Mesendoderm (in vitro differentiated cells): ENCODE results near the gene GRB2.
A peak's percentile ranks its signal among the peaks of the same experiment; 100 is the strongest.
"Not testable (repeated sequence)": the region's sequence is repeated elsewhere in the genome, so short reads cannot be mapped to it uniquely, and the experiment has no call there.

Experiments
- DNase-seq: peaks from one replicate; pipeline ENCODE4 v3.0.0; 2013
- H2AK5ac ChIP-seq: 2 replicates; pipeline ENCODE4 v1.6.1; 2013; ENCODE audit warnings: low read length, inconsistent platforms
- H2BK120ac ChIP-seq: 2 replicates; pipeline ENCODE4 v1.6.1; 2013; ENCODE audit warnings: low read depth, mild to moderate bottlenecking, low read length, moderate library complexity, mixed read lengths
- H2BK15ac ChIP-seq: replicated peaks from 2 replicates; pipeline ENCODE4 v1.6.1; 2013; ENCODE audit warnings: low read depth, mild to moderate bottlenecking, moderate library complexity
- H2BK5ac ChIP-seq: 2 replicates; pipeline ENCODE4 v1.6.1; 2013; ENCODE audit warnings: low read length, inconsistent platforms
- H3K18ac ChIP-seq: 2 replicates; pipeline ENCODE4 v1.6.1; 2013; ENCODE audit warnings: mild to moderate bottlenecking, low read length, mixed read lengths
- H3K23ac ChIP-seq: one replicate; pipeline ENCODE4 v1.6.1; 2013; ENCODE audit warnings: low read length
- H3K27ac ChIP-seq: 2 replicates; pipeline ENCODE4 v1.5.1; 2013; ENCODE audit warnings: low read depth, mild to moderate bottlenecking, inconsistent platforms, low read length, moderate library complexity
- H3K27me3 ChIP-seq: 2 replicates; pipeline ENCODE4 v1.6.1; 2013; ENCODE audit warnings: low read length, control low read depth, mild to moderate bottlenecking, inconsistent platforms; ENCODE audit not compliant: insufficient read depth, poor library complexity
- H3K36me3 ChIP-seq: 2 replicates; pipeline ENCODE4 v1.6.1; 2013; ENCODE audit warnings: low read length, inconsistent platforms; ENCODE audit not compliant: control insufficient read depth, insufficient read depth
- H3K4ac ChIP-seq: one replicate; pipeline ENCODE4 v1.6.1; 2013; ENCODE audit warnings: low read depth, mild to moderate bottlenecking, low read length, moderate library complexity
- H3K4me1 ChIP-seq: 2 replicates; pipeline ENCODE4 v1.6.1; 2013; ENCODE audit warnings: low read depth, low read length, inconsistent platforms; ENCODE audit not compliant: control insufficient read depth
- H3K4me2 ChIP-seq: 2 replicates; pipeline ENCODE4 v1.6.1; 2013; ENCODE audit warnings: low read length
- H3K4me3 ChIP-seq: 2 replicates; pipeline ENCODE4 v1.5.1; 2013; ENCODE audit warnings: mild to moderate bottlenecking, low read length
- H3K56ac ChIP-seq: one replicate; pipeline ENCODE4 v1.6.1; 2013; ENCODE audit warnings: low read length
- H3K79me1 ChIP-seq: 2 replicates; pipeline ENCODE4 v1.6.1; 2013; ENCODE audit warnings: low read length, inconsistent platforms
- H3K79me2 ChIP-seq: 2 replicates; pipeline ENCODE4 v1.6.1; 2013; ENCODE audit warnings: mild to moderate bottlenecking, low read length; ENCODE audit not compliant: control insufficient read depth, insufficient read depth
- H3K9ac ChIP-seq: 2 replicates; pipeline ENCODE4 v1.6.1; 2013; ENCODE audit warnings: low read length, inconsistent platforms
- H4K5ac ChIP-seq: one replicate; pipeline ENCODE4 v1.6.1; 2013; ENCODE audit warnings: low read length
- H4K8ac ChIP-seq: one replicate; pipeline ENCODE4 v1.6.1; 2013; ENCODE audit warnings: low read depth, mild to moderate bottlenecking, control low read depth, low read length, moderate library complexity
- WGBS: extraction: QIAGEN DNeasy Blood & Tissue Kit; methylation state at CpG from one replicate; pipeline ENCODE4 v1.1.7; 2013; ENCODE audit warnings: low lambda C conversion rate, missing lambda C conversion rate; ENCODE audit not compliant: insufficient coverage; ENCODE audit errors: extremely low coverage; 5-methylcytosine and 5-hydroxymethylcytosine counted together

GRB2 gene

GRCh38 chr17:75437404-75437803, 31.9 kb upstream of the GRB2 start:
- not testable (repeated sequence) for H3K4me2 ChIP-seq, H3K56ac ChIP-seq, H3K4ac ChIP-seq, H2AK5ac ChIP-seq, H3K18ac ChIP-seq, H3K27me3 ChIP-seq, H3K4me1 ChIP-seq, DNase-seq, H3K79me2 ChIP-seq, H3K23ac ChIP-seq, H4K8ac ChIP-seq, H3K4me3 ChIP-seq, H3K79me1 ChIP-seq, H3K36me3 ChIP-seq, H3K27ac ChIP-seq, H2BK120ac ChIP-seq, H3K9ac ChIP-seq, H4K5ac ChIP-seq, H2BK15ac ChIP-seq, H2BK5ac ChIP-seq
- WGBS = no CpG with 5 or more reads among the region's 8 CpGs

DNA sequence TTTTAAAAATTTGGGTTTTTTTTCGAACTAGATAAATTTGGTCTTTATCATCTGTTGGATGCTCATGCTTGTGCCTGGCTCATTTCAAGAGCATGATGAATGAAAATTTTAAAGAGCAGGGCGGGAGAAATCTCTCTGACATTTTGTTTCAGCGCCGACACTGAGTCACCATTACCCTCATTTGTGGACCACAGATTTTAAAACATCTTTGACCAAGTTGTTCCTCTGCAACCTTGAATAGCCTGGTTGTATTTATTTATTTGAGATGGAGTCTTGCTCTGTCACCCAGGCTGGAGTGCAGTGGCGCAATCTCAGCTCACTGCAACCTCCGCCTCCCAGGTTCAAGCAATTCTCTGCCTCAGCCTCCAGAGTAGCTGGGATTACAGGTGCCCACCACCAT, 29.0 kb upstream of the GRB2 start:
- H3K18ac ChIP-seq = not testable (repeated sequence)

DNA sequence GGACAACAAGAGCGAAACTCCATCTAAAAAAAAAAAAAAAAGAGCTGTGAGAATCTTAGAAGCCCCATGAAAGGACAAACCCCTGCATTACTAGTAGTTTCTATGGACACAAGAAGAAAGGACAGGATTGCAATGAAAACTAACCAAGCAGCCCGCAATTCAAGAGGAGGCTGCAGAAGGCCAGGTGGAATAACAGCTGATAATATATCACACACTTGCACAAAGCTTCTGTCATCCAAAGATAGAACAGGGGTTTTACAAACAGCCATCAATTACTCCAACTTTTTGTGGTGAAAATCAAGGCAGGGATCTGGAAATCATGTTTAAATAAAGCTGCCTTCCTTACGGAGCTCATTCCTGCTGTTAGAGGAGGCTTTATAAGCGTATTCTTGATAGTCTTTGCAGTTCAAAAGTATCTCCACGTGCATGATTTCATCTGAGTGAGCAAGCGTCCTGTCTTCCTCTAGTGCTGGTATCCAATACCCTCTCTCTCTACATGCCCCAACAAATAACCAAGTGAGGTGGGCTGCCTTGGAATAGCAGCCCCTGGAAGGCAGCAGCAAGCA, 27.8 kb upstream of the GRB2 start:
- no peak overlapping the region for H3K4me3 ChIP-seq
- no peak overlapping the region for H3K4ac ChIP-seq
- H3K27ac ChIP-seq = no peak overlapping the region
- H3K4me1 ChIP-seq = peaks cover 2% of the 10 kb centered on the region
- H3K56ac ChIP-seq = no peak overlapping the region
- H3K79me2 ChIP-seq = no peaks in the 10 kb centered on the region
- no peak for DNase-seq
- no peak overlapping the region for H3K4me2 ChIP-seq
- no peak overlapping the region for H3K9ac ChIP-seq
- no peak overlapping the region for H2AK5ac ChIP-seq
- no CpG with 5 or more reads among the region's 6 CpGs for WGBS
- no peak overlapping the region for H2BK15ac ChIP-seq
- H4K8ac ChIP-seq = no peak overlapping the region
- no peaks in the 10 kb centered on the region for H3K27me3 ChIP-seq
- H4K5ac ChIP-seq = no peak overlapping the region
- no peak overlapping the region for H2BK120ac ChIP-seq
- no peaks in the 10 kb centered on the region for H3K79me1 ChIP-seq
- no peak overlapping the region for H2BK5ac ChIP-seq
- no peaks in the 10 kb centered on the region for H3K36me3 ChIP-seq
- H3K18ac ChIP-seq = no peak overlapping the region
- no peak overlapping the region for H3K23ac ChIP-seq

More for the DNA sequence above, 29.0 kb upstream of the GRB2 start:
- not testable (repeated sequence) for H4K5ac ChIP-seq, H3K56ac ChIP-seq, H2BK5ac ChIP-seq, H3K23ac ChIP-seq, H3K4ac ChIP-seq, H3K27me3 ChIP-seq, H2BK15ac ChIP-seq, H3K4me1 ChIP-seq, H2BK120ac ChIP-seq, H3K36me3 ChIP-seq, DNase-seq, H3K4me2 ChIP-seq, H3K79me2 ChIP-seq, H4K8ac ChIP-seq, H3K79me1 ChIP-seq, H3K4me3 ChIP-seq, H2AK5ac ChIP-seq, H3K9ac ChIP-seq, H3K27ac ChIP-seq
- 100% methylated on average over 1 of the region's 6 CpGs for WGBS

DNA sequence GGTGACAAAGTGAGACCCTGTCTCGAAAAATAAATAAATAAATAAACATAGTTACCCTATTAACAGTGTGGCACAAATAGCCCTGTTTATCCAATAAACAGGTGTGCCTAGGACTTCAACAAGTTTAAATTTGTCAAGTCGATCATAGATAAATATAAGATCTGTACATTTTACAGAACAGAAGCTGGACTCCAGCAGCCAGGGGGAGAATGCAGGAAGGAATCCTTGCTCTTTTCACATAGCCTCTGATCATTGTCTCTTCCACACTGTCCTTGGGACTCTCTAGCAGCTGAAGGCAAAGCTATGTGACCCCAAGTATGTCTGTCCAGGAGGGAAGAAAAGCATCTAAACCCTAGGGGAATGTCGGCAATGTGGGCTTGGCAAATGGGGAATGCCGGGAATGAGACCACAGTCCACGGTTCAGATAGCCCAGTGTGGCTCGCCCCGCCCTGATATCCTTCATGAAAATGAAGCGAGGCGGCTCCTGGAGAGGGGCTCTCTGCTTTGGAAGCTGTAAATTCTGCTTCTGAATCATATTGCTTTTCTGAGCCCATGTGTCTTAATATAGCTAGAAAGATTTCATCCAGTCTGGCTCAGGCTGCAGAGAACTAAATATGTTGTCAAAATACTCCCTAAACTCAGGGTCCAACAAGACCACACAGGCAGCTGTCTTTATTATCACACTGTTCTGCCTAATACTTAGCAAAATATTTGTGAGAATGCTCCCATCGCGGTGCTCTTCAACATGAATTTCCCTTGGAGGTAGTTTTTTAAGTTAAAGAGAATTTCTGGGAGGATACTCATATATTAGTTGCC, 24.9 kb upstream of the GRB2 start:
- H3K4me2 ChIP-seq = no peak overlapping the region
- no peaks in the 10 kb centered on the region for H3K36me3 ChIP-seq
- WGBS = no CpG with 5 or more reads among the region's 11 CpGs
- no peak overlapping the region for H4K5ac ChIP-seq
- no peak overlapping the region for H3K27ac ChIP-seq
- H3K23ac ChIP-seq = no peak overlapping the region
- peak overlapping the region; percentile 14 for H3K18ac ChIP-seq
- no peak overlapping the region for H4K8ac ChIP-seq
- no peak overlapping the region for H2BK120ac ChIP-seq
- peak overlapping the region; percentile 73 for H3K56ac ChIP-seq
- no peak overlapping the region for H2AK5ac ChIP-seq
- no peaks in the 10 kb centered on the region for H3K79me1 ChIP-seq
- no peak overlapping the region for H3K4me3 ChIP-seq
- H2BK5ac ChIP-seq = no peak overlapping the region
- peak overlapping the region; percentile 38 for H3K9ac ChIP-seq
- DNase-seq = peak; percentile 96
- H3K79me2 ChIP-seq = no peaks in the 10 kb centered on the region
- peaks cover 2% of the 10 kb centered on the region for H3K4me1 ChIP-seq
- H3K4ac ChIP-seq = no peak overlapping the region
- no peak overlapping the region for H2BK15ac ChIP-seq
- H3K27me3 ChIP-seq = no peaks in the 10 kb centered on the region

- DNase-seq = no peak
- Histone ChIP-seq H4K5ac (no peak overlapping the region), H3K56ac (peak overlapping the region; percentile 28), H4K8ac (no peak overlapping the region), H3K79me2 (no peaks in the 10 kb centered on the region), H3K36me3 (no peaks in the 10 kb centered on the region), H2BK5ac (no peak overlapping the region), H3K27ac (no peak overlapping the region), H3K27me3 (no peaks in the 10 kb centered on the region), H2BK15ac (no peak overlapping the region), H3K4ac (no peak overlapping the region), H3K4me2 (no peak overlapping the region), H3K79me1 (no peaks in the 10 kb centered on the region), H3K4me1 (peaks cover 2% of the 10 kb centered on the region), H2BK120ac (no peak overlapping the region), H2AK5ac (no peak overlapping the region), H3K23ac (no peak overlapping the region), H3K9ac (no peak overlapping the region), H3K18ac (no peak overlapping the region), H3K4me3 (no peak overlapping the region)
- no CpG with 5 or more reads among the region's 17 CpGs for WGBS
Observed at GRCh38 chr17:75428543-75429469, 23.3 kb upstream of the GRB2 start.
